ENCODE results near the gene NDUFAF4. TPM values are rescaled to one million over a fixed set of nuclear protein-coding genes. Genes with fewer than 3 reads are reported as not detected.

Gene NDUFAF4
- total and polyA plus RNA-seq, 2 of the 8 experiments (the other 6 are each of a cell fraction or from before 2014, with no cell fraction given): 21.9 to 84.4 TPM

GRCh38 chr6:96931198-96931597, 33.5 kb upstream of the NDUFAF4 start:
- Histone ChIP-seq H3K23ac (ENCODE audit: insufficient read length) (no peak overlapping the region), H2AFZ (ENCODE audit: low read length) (no peak overlapping the region), H3K23me2 (ENCODE audit: low read depth, low read length) (no peaks in the 10 kb centered on the region), H2BK12ac (ENCODE audit: low read depth, low read length) (no peak overlapping the region), H3K79me1 (ENCODE audit: low read depth, low read length) (no peaks in the 10 kb centered on the region), H3K27me3 (replicated peaks in 1 of 4; ENCODE audit: control insufficient read depth in 3 of 4, extremely low read depth in 1 of 4, insufficient read depth in 3 of 4, low read length in 3 of 4) (no peaks in the 10 kb centered on the region), H4K5ac (ENCODE audit: insufficient read length, low read depth, low read length) (no peak overlapping the region), H3K9me3 (ENCODE audit: insufficient read depth in 2 of 2, low read depth in 1 of 2, low read length in 1 of 2) (no peaks in the 10 kb centered on the region), H3K4me1 (replicated peaks in 1 of 4; ENCODE audit: control insufficient read depth in 3 of 4, insufficient read depth in 4 of 4, low read length in 3 of 4) (no peaks in the 10 kb centered on the region), H3K36me3 (ENCODE audit: control insufficient read depth in 2 of 4, insufficient read depth in 4 of 4, low read length in 3 of 4) (no peaks in the 10 kb centered on the region), H4K20me1 (replicated peaks in 1 of 2; ENCODE audit: control insufficient read depth in 1 of 2, insufficient read depth in 2 of 2, low read length in 2 of 2) (no peaks in the 10 kb centered on the region), H3K14ac (ENCODE audit: insufficient read length) (no peak overlapping the region), H2BK5ac (ENCODE audit: low read depth, low read length) (no peak overlapping the region), H2AK5ac (ENCODE audit: low read depth, low read length) (no peak overlapping the region), H3K4ac (replicated peaks; ENCODE audit: insufficient read length, low read depth, low read length) (no peak overlapping the region), H3K79me2 (ENCODE audit: control insufficient read depth in 1 of 2, insufficient read depth in 2 of 2, low read length in 2 of 2) (no peaks in the 10 kb centered on the region), H3K27ac (ENCODE audit: low read depth, low read length) (no peak overlapping the region), H3K9ac (replicated peaks in 1 of 4; ENCODE audit: extremely low read depth in 1 of 4, low read depth in 3 of 4, low read length in 3 of 4) (no peak overlapping the region), H3K56ac (replicated peaks; ENCODE audit: insufficient read length, low read depth, low read length) (no peak overlapping the region), H3K4me2 (ENCODE audit: insufficient read depth in 1 of 2, low read depth in 2 of 2, low read length in 2 of 2) (no peak overlapping the region), H2BK15ac (ENCODE audit: low read length) (no peak overlapping the region), H3K4me3 (ENCODE audit: extremely low read depth in 1 of 4, insufficient read depth in 2 of 4, low read depth in 3 of 4, low read length in 4 of 4) (no peak overlapping the region), H2BK20ac (ENCODE audit: low read length) (no peak overlapping the region), H2BK120ac (replicated peaks; ENCODE audit: low read depth, low read length) (no peak overlapping the region), H4K8ac (ENCODE audit: extremely low read depth, insufficient read depth, low read length) (no peak overlapping the region), H4K91ac (replicated peaks; ENCODE audit: insufficient read length, low read length) (no peak overlapping the region), H3K18ac (ENCODE audit: extremely low read depth, low read length) (no peak overlapping the region)
- ChIA-PET CTCF (ENCODE audit: partially characterized antibody) (interaction anchor here (0.6 to 1.1 kb wide), 4 partner anchors 17 to 349 kb away, joined by 3 to 5 read pairs (median 3); partner anchors contain the start of gene NDUFAF4), POLR2A (ENCODE audit: partially characterized antibody) (no interaction called here)
- FAIRE-seq (no peak), DNase-seq (ENCODE audit: low read depth in 1 of 2, low spot score in 2 of 2) (no peak)
- 75% methylated on average over 2 of the region's 2 CpGs; no CpG with 5 or more reads in 1 of the 2 experiments for WGBS, 2 experiments (ENCODE audit: extremely low coverage in 1 of 2, insufficient coverage in 1 of 2, insufficient read length in 1 of 2, insufficient replicate concordance in 2 of 2, low coverage in 1 of 2, low lambda C conversion rate in 2 of 2, missing lambda C conversion rate in 1 of 2)
- TF ChIP-seq NRF1 (IDR thresholded peaks at IDR 0.05; ENCODE audit: low read depth, low read length) (no peak), FOSL1 (IDR thresholded peaks at IDR 0.05; ENCODE audit: insufficient read depth, low read depth, low read length) (no peak), RAD21 (IDR thresholded peaks at IDR 0.05 in 1 of 2, conservative IDR thresholded peaks at IDR 0.05 in 1 of 2; ENCODE audit: low read depth in 2 of 2, low read length in 2 of 2) (no peak), POU5F1 (IDR thresholded peaks at IDR 0.05; ENCODE audit: low read depth, low read length) (no peak)

All from H1 (cell line).